ENCODE measurements around the gene FAM120B. TPM values are rescaled to one million over a fixed set of nuclear protein-coding genes. Genes with fewer than 3 reads are reported as not detected.

The FAM120B gene
- total and polyA plus RNA-seq, 2 experiments from 2014 or later = 7.2 to 16.7 TPM

GRCh38 chr6:170423030-170423429, 116.5 kb downstream of the FAM120B start (continued):
- TF ChIP-seq ZNF462 (CRISPR knock-in tag; IDR thresholded peaks at IDR 0.05) = no peak

GRCh38 chr6:170423814-170424603, 117.5 kb downstream of the FAM120B start:
- Mint-ChIP-seq H3K27ac (no peak overlapping the region), H3K4me3 (no peak overlapping the region), H3K9me3 (no peaks in the 10 kb centered on the region), H3K4me1 (peaks cover 17% of the 10 kb centered on the region), H3K27me3 (ENCODE audit: insufficient read depth, low read depth, poor library complexity) (peaks cover 12% of the 10 kb centered on the region), H3K36me3 (ENCODE audit: low read depth) (no peaks in the 10 kb centered on the region)
- Histone ChIP-seq H3K79me2 (replicated peaks; ENCODE audit: insufficient read depth) (no peaks in the 10 kb centered on the region), H2AFZ (no peak overlapping the region), H3K27me3 (ENCODE audit: insufficient read depth) (no peaks in the 10 kb centered on the region), H3K9me2 (ENCODE audit: insufficient read depth) (no peaks in the 10 kb centered on the region), H3K27ac (ENCODE audit: low read depth) (no peak overlapping the region), H3K4me3 (no peak overlapping the region), H3K4me2 (no peak overlapping the region), H3F3A (replicated peaks; ENCODE audit: low read depth) (no peaks in the 10 kb centered on the region), H3K36me3 (ENCODE audit: insufficient read depth) (no peaks in the 10 kb centered on the region), H4K20me1 (replicated peaks; ENCODE audit: insufficient read depth) (no peaks in the 10 kb centered on the region), H3K4me1 (ENCODE audit: insufficient read depth) (no peaks in the 10 kb centered on the region)
- DNase-seq (ENCODE audit: low spot score) (no peak), ATAC-seq (no peak)
- no peak for TF ChIP-seq NANOG (IDR thresholded peaks at IDR 0.05; ENCODE audit: borderline replicate concordance)
- no peak for TF ChIP-seq ZNF331 (CRISPR knock-in tag; IDR thresholded peaks at IDR 0.05; ENCODE audit: low read depth)
- TF ChIP-seq EZH2 (IDR thresholded peaks at IDR 0.05; ENCODE audit: low read depth, unreplicated experiment) = no peak
- TF ChIP-seq CREB1 (CRISPR knock-in tag; IDR thresholded peaks at IDR 0.05; ENCODE audit: low read depth) = no peak
- TF ChIP-seq REST (IDR thresholded peaks at IDR 0.05; ENCODE audit: unreplicated experiment) = no peak
- no peak for TF ChIP-seq STAT1 (IDR thresholded peaks at IDR 0.05; ENCODE audit: unreplicated experiment)

Data from GM23338 (cell line).